Parathyroid adenoma (tissue), 2 donors: ENCODE measurements around the gene FGR.

ENCODE experiments used
- H2AFZ ChIP-seq: fragments of 300-600 bp; sonication (generic); one replicate; pipeline ENCODE4 v1.7.0; 2017; ENCODE audit warnings: antibody characterized with exemption, mild to moderate bottlenecking
- H3K27ac ChIP-seq: fragments of 300-600 bp; sonication (generic); one replicate; pipeline ENCODE4 v1.7.0; 2017
- H3K27me3 ChIP-seq: fragments of 300-600 bp; sonication (generic); one replicate; pipeline ENCODE4 v1.7.0; 2017; ENCODE audit warnings: low read length; ENCODE audit not compliant: control insufficient read depth, insufficient read depth
- H3K36me3 ChIP-seq: fragments of 300-600 bp; sonication (generic); one replicate; pipeline ENCODE4 v1.7.0; 2017; ENCODE audit warnings: low read length; ENCODE audit not compliant: control insufficient read depth, insufficient read depth
- H3K4me1 ChIP-seq: fragments of 300-600 bp; sonication (generic); one replicate; pipeline ENCODE4 v1.7.0; 2017; ENCODE audit warnings: control low read depth
- H3K4me2 ChIP-seq: fragments of 300-600 bp; sonication (generic); one replicate; pipeline ENCODE4 v1.7.0; 2017; ENCODE audit warnings: low read length
- H3K4me3 ChIP-seq: fragments of 300-600 bp; sonication (generic); one replicate; pipeline ENCODE4 v1.7.0; 2017; ENCODE audit warnings: low read depth, low read length
- H3K79me2 ChIP-seq: fragments of 300-600 bp; sonication (generic); one replicate; pipeline ENCODE4 v1.7.0; 2017; ENCODE audit warnings: control low read depth
- H3K9ac ChIP-seq: fragments of 300-600 bp; sonication (generic); one replicate; pipeline ENCODE4 v1.7.0; 2017; ENCODE audit warnings: mild to moderate bottlenecking
- H3K9me3 ChIP-seq: fragments of 300-600 bp; sonication (generic); one replicate; pipeline ENCODE4 v1.7.0; 2017; ENCODE audit warnings: low read length; ENCODE audit not compliant: control insufficient read depth
- CTCF ChIP-seq: fragments of 300-600 bp; sonication (generic); IDR thresholded peaks from one replicate; pipeline ENCODE4 v1.7.0; 2017; ENCODE audit warnings: antibody characterized with exemption, mild to moderate bottlenecking
- donor health status: primary hyperparathyroidism.

Gene FGR

DNA sequence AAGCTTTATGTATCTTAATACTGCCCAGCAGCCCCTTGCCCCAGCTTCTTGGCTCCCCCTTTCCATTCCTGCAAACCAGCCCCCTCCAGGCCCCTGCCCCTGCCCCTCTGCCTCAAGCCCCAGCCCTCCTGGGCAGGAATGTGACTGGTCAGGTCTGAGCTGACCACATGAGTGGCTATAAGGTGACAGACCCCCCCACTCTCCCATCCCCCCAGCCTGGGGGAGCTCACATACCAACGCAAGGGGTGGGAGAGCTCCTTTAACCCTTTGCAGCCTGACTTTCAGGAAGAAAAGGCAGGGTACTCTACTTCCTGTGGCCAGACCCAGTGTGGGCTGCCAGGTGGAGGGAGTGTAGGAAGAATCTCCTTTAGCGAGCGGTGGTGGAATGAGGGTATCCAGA, 64.2 kb downstream of the FGR start:
- H3K36me3 ChIP-seq: no peaks in the 10 kb centered on the region
- no peaks in the 10 kb centered on the region for H3K9me3 ChIP-seq
- no peak for TF ChIP-seq CTCF
- peaks cover 36% of the 10 kb centered on the region for H3K4me1 ChIP-seq
- H3K4me2 ChIP-seq: no peak overlapping the region
- H2AFZ ChIP-seq: no peak overlapping the region
- no peak overlapping the region for H3K9ac ChIP-seq
- H3K79me2 ChIP-seq: peaks cover 5% of the 10 kb centered on the region
- H3K27me3 ChIP-seq: no peaks in the 10 kb centered on the region
- no peak overlapping the region for H3K4me3 ChIP-seq
- no peak overlapping the region for H3K27ac ChIP-seq

DNA sequence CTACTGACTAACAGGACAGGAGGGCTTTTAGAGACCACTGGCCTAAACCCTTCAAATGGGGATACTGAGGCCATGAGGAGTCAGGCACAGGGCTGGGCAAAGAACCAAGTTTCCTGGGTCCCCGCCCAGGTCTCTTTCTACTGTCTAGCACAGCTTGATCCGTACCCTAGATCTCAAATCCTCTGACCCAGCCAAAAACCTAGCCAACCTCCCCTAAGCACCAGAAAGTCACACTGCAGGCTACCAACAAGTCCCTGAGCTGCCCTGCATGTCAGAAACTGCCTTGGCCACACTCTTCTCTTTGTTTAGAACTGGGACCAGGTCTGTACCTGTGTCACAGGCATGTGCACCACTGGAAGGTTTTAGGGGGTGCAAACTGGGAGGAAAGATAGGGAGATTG, 64.6 kb downstream of the FGR start:
- Histone ChIP-seq H3K27ac (peak overlapping the region; percentile 42), H3K4me3 (no peak overlapping the region), H3K4me1 (peaks cover 36% of the 10 kb centered on the region), H3K27me3 (no peaks in the 10 kb centered on the region), H3K4me2 (no peak overlapping the region), H3K9me3 (no peaks in the 10 kb centered on the region), H3K9ac (no peak overlapping the region), H2AFZ (no peak overlapping the region), H3K36me3 (no peaks in the 10 kb centered on the region), H3K79me2 (peaks cover 8% of the 10 kb centered on the region)
- TF ChIP-seq CTCF: no peak

GRCh38 chr1:27569506-27570291, 65.3 kb downstream of the FGR start:
- no peak for TF ChIP-seq CTCF
- no peaks in the 10 kb centered on the region for H3K9me3 ChIP-seq
- no peak overlapping the region for H2AFZ ChIP-seq
- peak overlapping the region; percentile 42 for H3K27ac ChIP-seq
- peaks cover 36% of the 10 kb centered on the region for H3K4me1 ChIP-seq
- no peak overlapping the region for H3K4me3 ChIP-seq
- H3K27me3 ChIP-seq: no peaks in the 10 kb centered on the region
- no peak overlapping the region for H3K9ac ChIP-seq
- no peaks in the 10 kb centered on the region for H3K36me3 ChIP-seq
- peaks cover 13% of the 10 kb centered on the region for H3K79me2 ChIP-seq
- no peak overlapping the region for H3K4me2 ChIP-seq

- Histone ChIP-seq H2AFZ (no peak overlapping the region), H3K79me2 (peaks cover 17% of the 10 kb centered on the region), H3K36me3 (no peaks in the 10 kb centered on the region), H3K4me1 (peaks cover 32% of the 10 kb centered on the region), H3K27ac (peak overlapping the region; percentile 42), H3K4me2 (no peak overlapping the region), H3K9me3 (no peaks in the 10 kb centered on the region), H3K9ac (no peak overlapping the region), H3K4me3 (no peak overlapping the region), H3K27me3 (no peaks in the 10 kb centered on the region)
- TF ChIP-seq CTCF: no peak
Observed at GRCh38 chr1:27569088-27569460, 65.9 kb downstream of the FGR start.
